Parathyroid adenoma (tissue), 2 donors: Measurements from ENCODE around the gene SPATA18.

Experiments used
- H2AFZ ChIP-seq: fragments of 300-600 bp; sonication (generic); one replicate; pipeline ENCODE4 v1.7.0; 2017; ENCODE audit warnings: antibody characterized with exemption, mild to moderate bottlenecking
- H3K27ac ChIP-seq: fragments of 300-600 bp; sonication (generic); one replicate; pipeline ENCODE4 v1.7.0; 2017
- H3K27me3 ChIP-seq: fragments of 300-600 bp; sonication (generic); one replicate; pipeline ENCODE4 v1.7.0; 2017; ENCODE audit warnings: low read length; ENCODE audit not compliant: control insufficient read depth, insufficient read depth
- H3K36me3 ChIP-seq: fragments of 300-600 bp; sonication (generic); one replicate; pipeline ENCODE4 v1.7.0; 2017; ENCODE audit warnings: low read length; ENCODE audit not compliant: control insufficient read depth, insufficient read depth
- H3K4me1 ChIP-seq: fragments of 300-600 bp; sonication (generic); one replicate; pipeline ENCODE4 v1.7.0; 2017; ENCODE audit warnings: control low read depth
- H3K4me2 ChIP-seq: fragments of 300-600 bp; sonication (generic); one replicate; pipeline ENCODE4 v1.7.0; 2017; ENCODE audit warnings: low read length
- H3K4me3 ChIP-seq: fragments of 300-600 bp; sonication (generic); one replicate; pipeline ENCODE4 v1.7.0; 2017; ENCODE audit warnings: low read depth, low read length
- H3K79me2 ChIP-seq: fragments of 300-600 bp; sonication (generic); one replicate; pipeline ENCODE4 v1.7.0; 2017; ENCODE audit warnings: control low read depth
- H3K9ac ChIP-seq: fragments of 300-600 bp; sonication (generic); one replicate; pipeline ENCODE4 v1.7.0; 2017; ENCODE audit warnings: mild to moderate bottlenecking
- H3K9me3 ChIP-seq: fragments of 300-600 bp; sonication (generic); one replicate; pipeline ENCODE4 v1.7.0; 2017; ENCODE audit warnings: low read length; ENCODE audit not compliant: control insufficient read depth
- CTCF ChIP-seq: fragments of 300-600 bp; sonication (generic); IDR thresholded peaks from one replicate; pipeline ENCODE4 v1.7.0; 2017; ENCODE audit warnings: antibody characterized with exemption, mild to moderate bottlenecking
- donor health status: primary hyperparathyroidism.

SPATA18 gene

DNA sequence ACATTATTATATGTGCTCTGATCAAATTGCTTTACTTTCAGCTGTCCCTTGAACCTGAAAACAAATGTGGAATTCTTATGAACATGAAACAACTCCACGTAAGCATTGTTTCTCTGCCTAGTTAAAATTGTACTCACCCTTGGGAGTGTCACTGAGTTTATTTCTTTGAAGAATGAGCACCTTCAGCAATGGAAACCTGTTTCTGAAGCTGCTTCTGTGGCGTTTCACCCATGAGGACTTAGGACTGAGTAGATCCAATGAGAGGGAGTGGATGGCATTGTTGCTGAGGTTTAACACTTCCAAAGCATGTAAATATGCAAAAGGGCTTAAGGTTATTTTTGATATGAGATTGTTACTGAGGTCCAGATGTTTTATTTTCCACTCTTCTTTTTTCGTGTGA, 34.1 kb upstream of the SPATA18 start:
- H3K4me1 ChIP-seq = no peaks in the 10 kb centered on the region
- H3K79me2 ChIP-seq = no peaks in the 10 kb centered on the region
- no peak overlapping the region for H3K9ac ChIP-seq
- H2AFZ ChIP-seq = no peak overlapping the region
- no peak for TF ChIP-seq CTCF
- no peak overlapping the region for H3K4me3 ChIP-seq
- H3K27ac ChIP-seq = no peak overlapping the region
- no peaks in the 10 kb centered on the region for H3K9me3 ChIP-seq
- H3K27me3 ChIP-seq = no peaks in the 10 kb centered on the region
- no peaks in the 10 kb centered on the region for H3K36me3 ChIP-seq
- H3K4me2 ChIP-seq = no peak overlapping the region

DNA sequence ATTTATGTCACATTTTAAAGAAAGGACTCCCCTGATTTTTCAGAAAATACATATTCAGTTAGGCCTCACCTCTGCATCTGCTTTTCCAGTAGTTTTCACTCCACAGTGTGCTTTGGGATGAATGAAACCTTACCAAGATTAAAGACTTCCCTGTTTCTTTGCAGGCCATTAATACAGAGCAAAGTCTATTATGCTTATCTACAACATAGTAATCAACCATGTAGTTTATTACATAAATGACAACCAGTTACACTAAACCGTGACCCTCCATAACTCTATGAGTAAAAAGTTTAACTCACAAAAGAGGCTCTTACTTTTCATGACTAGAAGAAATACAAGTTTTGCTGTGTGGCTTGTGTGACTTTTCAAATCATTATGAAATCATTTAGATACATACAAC, 33.3 kb upstream of the SPATA18 start:
- H3K27me3 ChIP-seq = no peaks in the 10 kb centered on the region
- no peak overlapping the region for H2AFZ ChIP-seq
- no peak overlapping the region for H3K9ac ChIP-seq
- no peaks in the 10 kb centered on the region for H3K79me2 ChIP-seq
- no peaks in the 10 kb centered on the region for H3K4me1 ChIP-seq
- H3K4me3 ChIP-seq = no peak overlapping the region
- TF ChIP-seq CTCF = no peak
- H3K36me3 ChIP-seq = no peaks in the 10 kb centered on the region
- H3K4me2 ChIP-seq = no peak overlapping the region
- H3K27ac ChIP-seq = no peak overlapping the region
- H3K9me3 ChIP-seq = no peaks in the 10 kb centered on the region

GRCh38 chr4:52019936-52020657, 31.0 kb upstream of the SPATA18 start, which contains the start of gene LRRC66:
Gene LRRC66, minus strand, starts transcription at chr4:52020363. Its CDS starts 2,750 bp downstream, at chr4:52017613.
- no peak within 1 kb of the TSS for H3K4me2 ChIP-seq
- no peak within 1 kb of the TSS for H3K9ac ChIP-seq
- H3K4me3 ChIP-seq = no peak within 1 kb of the TSS
- no peaks in the 10 kb centered on the region for H3K36me3 ChIP-seq
- no peaks in the 10 kb centered on the region for H3K4me1 ChIP-seq
- no peak within 1 kb of the TSS for H2AFZ ChIP-seq
- H3K79me2 ChIP-seq = no peaks in the 10 kb centered on the region
- no peaks in the 10 kb centered on the region for H3K9me3 ChIP-seq
- TF ChIP-seq CTCF = no peak
- no peak within 1 kb of the TSS for H3K27ac ChIP-seq
- no peaks in the 10 kb centered on the region for H3K27me3 ChIP-seq

GRCh38 chr4:52028970-52029369, 22.1 kb upstream of the SPATA18 start:
- Histone ChIP-seq H3K36me3 (no peaks in the 10 kb centered on the region), H3K79me2 (no peaks in the 10 kb centered on the region), H2AFZ (no peak overlapping the region)

More at GRCh38 chr4:52028970-52029369, 22.1 kb upstream of the SPATA18 start:
- Histone ChIP-seq H3K4me2 (no peak overlapping the region), H3K4me3 (no peak overlapping the region), H3K9ac (no peak overlapping the region), H3K4me1 (no peaks in the 10 kb centered on the region), H3K9me3 (no peaks in the 10 kb centered on the region), H3K27ac (no peak overlapping the region), H3K27me3 (no peaks in the 10 kb centered on the region)
- TF ChIP-seq CTCF = no peak
